ENCODE results near the gene ENDOV. TPM values are rescaled to one million over a fixed set of nuclear protein-coding genes. Genes with fewer than 3 reads are reported as not detected.

ENDOV gene
- total RNA-seq, 4 donors from 2014 or later: 9.1 to 14.7 (median 13.0) TPM

- intact Hi-C loops (cut with DNase I): no loop called here
- no peak for DNase-seq (ENCODE audit: extremely low spot score)
- Histone ChIP-seq H3K27me3 (no peaks in the 10 kb centered on the region), H3K36me3 (peaks cover 0 to 26% (median 11%) of the 10 kb centered on the region in 4 donors), H3K27ac (replicated peaks in 1 of 4) (no peak overlapping the region), H3K9me3 (no peaks in the 10 kb centered on the region), H3K4me3 (no peak overlapping the region), H3K4me1 (peaks cover 26 to 46% (median 34%) of the 10 kb centered on the region in 4 donors)
- 85% methylated on average over 6 of the region's 6 CpGs for WGBS
- no peak for TF ChIP-seq EP300 (IDR thresholded peaks at IDR 0.05)
- no peak for TF ChIP-seq CTCF (IDR thresholded peaks at IDR 0.05)
- TF ChIP-seq POLR2A (IDR thresholded peaks at IDR 0.05; ENCODE audit: low read depth): no peak
Measured at GRCh38 chr17:80416940-80417293, 1.9 kb downstream of the ENDOV start.

GRCh38 chr17:80418589-80418988 is 3.6 kb downstream of the ENDOV start:
- H3K4me3 ChIP-seq: no peak overlapping the region
- H3K36me3 ChIP-seq: peaks cover 0 to 26% (median 11%) of the 10 kb centered on the region in 4 donors
- no peaks in the 10 kb centered on the region for H3K27me3 ChIP-seq
- H3K4me1 ChIP-seq: peaks cover 28 to 52% (median 32%) of the 10 kb centered on the region in 4 donors
- no peaks in the 10 kb centered on the region for H3K9me3 ChIP-seq
- intact Hi-C loops (cut with DNase I): no loop called here
- no peak for TF ChIP-seq CTCF (IDR thresholded peaks at IDR 0.05)
- TF ChIP-seq POLR2AphosphoS5 (IDR thresholded peaks at IDR 0.05): no peak
- TF ChIP-seq EP300 (IDR thresholded peaks at IDR 0.05): no peak
- TF ChIP-seq POLR2A (IDR thresholded peaks at IDR 0.05; ENCODE audit: low read depth): no peak
- no peak overlapping the region for H3K27ac ChIP-seq (replicated peaks in 1 of 4)
- DNase-seq (ENCODE audit: extremely low spot score): no peak
- WGBS: 91% methylated on average over 11 of the region's 11 CpGs

- WGBS: 78% methylated on average over 6 of the region's 11 CpGs
Measured at GRCh38 chr17:80419255-80419654, 4.3 kb downstream of the ENDOV start.

GRCh38 chr17:80421381-80422090 is 6.6 kb downstream of the ENDOV start:
- 64% methylated on average over 18 of the region's 20 CpGs for WGBS
- no peaks in the 10 kb centered on the region for H3K27me3 ChIP-seq
- DNase-seq (ENCODE audit: extremely low spot score): no peak

More at GRCh38 chr17:80419255-80419654, 4.3 kb downstream of the ENDOV start:
- Histone ChIP-seq H3K4me3 (no peak overlapping the region), H3K27me3 (no peaks in the 10 kb centered on the region), H3K4me1 (peaks cover 22 to 46% (median 26%) of the 10 kb centered on the region in 4 donors), H3K36me3 (peaks cover 0 to 26% (median 11%) of the 10 kb centered on the region in 4 donors), H3K27ac (replicated peaks in 1 of 4) (no peak overlapping the region), H3K9me3 (no peaks in the 10 kb centered on the region)
- DNase-seq (ENCODE audit: extremely low spot score): no peak
- intact Hi-C loops (cut with DNase I): no loop called here
- TF ChIP-seq POLR2A (IDR thresholded peaks at IDR 0.05; ENCODE audit: low read depth) (no peak), CTCF (IDR thresholded peaks at IDR 0.05) (no peak), EP300 (IDR thresholded peaks at IDR 0.05) (no peak), POLR2AphosphoS5 (IDR thresholded peaks at IDR 0.05) (no peak)

More at GRCh38 chr17:80421381-80422090, 6.6 kb downstream of the ENDOV start:
- H3K36me3 ChIP-seq: peaks cover 0 to 26% (median 11%) of the 10 kb centered on the region in 4 donors
- H3K4me3 ChIP-seq: no peak overlapping the region
- no peaks in the 10 kb centered on the region for H3K9me3 ChIP-seq
- H3K27ac ChIP-seq (replicated peaks in 1 of 4): no peak overlapping the region
- no peak for TF ChIP-seq POLR2AphosphoS5 (IDR thresholded peaks at IDR 0.05)
- no peak for TF ChIP-seq POLR2A (IDR thresholded peaks at IDR 0.05; ENCODE audit: low read depth)
- TF ChIP-seq EP300 (IDR thresholded peaks at IDR 0.05): no peak
- no peak for TF ChIP-seq CTCF (IDR thresholded peaks at IDR 0.05)
- peaks cover 10 to 31% (median 11%) of the 10 kb centered on the region in 4 donors for H3K4me1 ChIP-seq
- intact Hi-C loops (cut with DNase I): loop anchor here (10.0 kb wide), 1 partner anchor 443 kb away; no protein-coding TSS in a partner anchor
